H1 (cell line): ENCODE results near the gene ADAM22. TPM values are rescaled to one million over a fixed set of nuclear protein-coding genes. Genes with fewer than 3 reads are reported as not detected.

ENCODE experiments used
- E2F6 ChIP-seq: IDR thresholded peaks from 2 replicates; pipeline ENCODE4 v1.6.1; 2012; ENCODE audit warnings: inconsistent platforms
- polyA plus RNA-seq, 7 experiments: library from polyadenylated mRNA; depleted of rRNA in 3 of 7; stranded (reverse) in 5 of 7; unstranded in 2 of 7; fragments of >200 nt in 5 of 7; fragments of 200-250 nt in 2 of 7; gene quantifications; 1 replicate in 5 of 7; 2 replicates in 1 of 7; 4 replicates in 1 of 7; pipeline versions ENCODE4 v1.2.1 to v1.2.3, GENCODE V29; 2011 to 2013; ENCODE audit warnings: missing spikeins in 2 of 7, mixed read lengths in 2 of 7
- total RNA-seq: library from RNA; stranded (reverse); fragmentation: NEBNext Ultra II Directional; extraction: Animal tissue kit (Norgen Biotek cat#: 25700); gene quantifications from 2 replicates; pipeline ENCODE4 v1.2.1, GENCODE V29; 2021

Gene ADAM22
- total and polyA plus RNA-seq, 2 of the 8 experiments (the other 6 are each of a cell fraction or from before 2014, with no cell fraction given): 4.6 to 21.4 TPM

GRCh38 chr7:88062238-88062637 lies 128.2 kb downstream of the ADAM22 start (continued):
- no peak for TF ChIP-seq E2F6
